CD14-positive monocyte (primary cell): ENCODE data around the gene CAPN9. TPM values are rescaled to one million over a fixed set of nuclear protein-coding genes. Genes with fewer than 3 reads are reported as not detected.

ENCODE experiments used
- DNase-seq, 3 donors: peaks; one replicate each; pipeline ENCODE4 v3.0.0-alpha.2; 2011 to 2022
- H2AFZ ChIP-seq: 2 replicates; pipeline ENCODE4 v1.6.0; 2012; ENCODE audit warnings: mild to moderate bottlenecking, low read depth, low read length, inconsistent platforms; ENCODE audit not compliant: insufficient read depth, poor library complexity, severe bottlenecking
- H3K27ac ChIP-seq, 2 donors: 1 replicate in 1 of 2; 2 replicates in 1 of 2; pipeline ENCODE4 v1.5.1; 2012 to 2013; ENCODE audit warnings: low read length in 2 of 2, control low read depth in 1 of 2, inconsistent platforms in 1 of 2, low read depth in 1 of 2, mild to moderate bottlenecking in 1 of 2
- H3K27me3 ChIP-seq, 2 donors: one replicate each; pipeline versions ENCODE4 v1.6.0 to v1.6.1; 2011 to 2013; ENCODE audit warnings: low read length in 2 of 2; ENCODE audit not compliant: control insufficient read depth in 2 of 2, insufficient read depth in 2 of 2
- H3K36me3 ChIP-seq, 2 donors: replicated peaks in 1 of 2; 1 replicate in 1 of 2; 2 replicates in 1 of 2; pipeline versions ENCODE4 v1.5.1 to v1.6.1; 2012 to 2013; ENCODE audit warnings: low read length in 2 of 2, control low read depth in 1 of 2, inconsistent platforms in 1 of 2, mild to moderate bottlenecking in 1 of 2; ENCODE audit not compliant: insufficient read depth in 2 of 2, control insufficient read depth in 1 of 2
- H3K4me1 ChIP-seq, 2 donors: 1 replicate in 1 of 2; 2 replicates in 1 of 2; pipeline versions ENCODE4 v1.5.1 to v1.6.1; 2012 to 2013; ENCODE audit warnings: low read length in 2 of 2, control low read depth in 1 of 2, inconsistent platforms in 1 of 2, mild to moderate bottlenecking in 1 of 2, moderate library complexity in 1 of 2; ENCODE audit not compliant: insufficient read depth in 2 of 2, control insufficient read depth in 1 of 2
- H3K4me2 ChIP-seq: replicated peaks from 2 replicates; pipeline ENCODE3; 2012; ENCODE audit warnings: low read length, moderate library complexity, mild to moderate bottlenecking; ENCODE audit not compliant: poor library complexity, severe bottlenecking; ENCODE audit errors: extremely low read depth
- H3K4me3 ChIP-seq, 3 experiments: fragments of 200-600 bp in 1 of 3; sonication (generic) in 1 of 3; replicated peaks in 1 of 3; 1 replicate in 2 of 3; 2 replicates in 1 of 3; pipeline ENCODE4 v1.5.1; 2011 to 2013; ENCODE audit warnings: low read length in 3 of 3, mild to moderate bottlenecking in 3 of 3, control low read depth in 2 of 3, low read depth in 2 of 3, inconsistent platforms in 1 of 3, moderate library complexity in 1 of 3
- H3K79me2 ChIP-seq: 2 replicates; pipeline ENCODE4 v1.6.0; 2012; ENCODE audit warnings: mild to moderate bottlenecking, control low read depth, inconsistent platforms, low read length, moderate library complexity; ENCODE audit not compliant: insufficient read depth
- H3K9ac ChIP-seq: 2 replicates; pipeline ENCODE4 v1.6.0; 2017; ENCODE audit warnings: low read length, mild to moderate bottlenecking; ENCODE audit not compliant: insufficient read depth, poor library complexity, severe bottlenecking
- H3K9me3 ChIP-seq, 2 donors: replicated peaks in 1 of 2; 1 replicate in 1 of 2; 2 replicates in 1 of 2; pipeline versions ENCODE4 v1.5.1 to v1.6.1; 2012 to 2013; ENCODE audit warnings: low read length in 2 of 2, control low read depth in 1 of 2; ENCODE audit not compliant: control insufficient read depth in 1 of 2, insufficient read depth in 1 of 2
- H4K20me1 ChIP-seq: 2 replicates; pipeline ENCODE4 v1.6.0; 2012; ENCODE audit warnings: mild to moderate bottlenecking, low read length, control low read depth, moderate library complexity; ENCODE audit not compliant: insufficient read depth
- H3K27ac Mint-ChIP-seq, 7 donors: one replicate each; pipeline ENCODE4 v1.8.0; 2020; ENCODE audit warnings: mild to moderate bottlenecking in 7 of 7, mixed read lengths in 7 of 7, moderate library complexity in 6 of 7, inconsistent platforms in 2 of 7
- H3K27me3 Mint-ChIP-seq, 3 donors: one replicate each; pipeline ENCODE4 v1.8.0; 2021 to 2022; ENCODE audit warnings: low read depth in 3 of 3, mild to moderate bottlenecking in 3 of 3, mixed read lengths in 3 of 3, moderate library complexity in 3 of 3, inconsistent platforms in 1 of 3
- H3K36me3 Mint-ChIP-seq, 2 donors: one replicate each; pipeline ENCODE4 v1.8.0; 2020; ENCODE audit warnings: mixed read lengths in 2 of 2, inconsistent platforms in 1 of 2, mild to moderate bottlenecking in 1 of 2
- H3K4me1 Mint-ChIP-seq: one replicate; pipeline ENCODE4 v1.8.0; 2020; ENCODE audit warnings: mild to moderate bottlenecking, mixed read lengths
- H3K4me3 Mint-ChIP-seq, 2 donors: one replicate each; pipeline ENCODE4 v1.8.0; 2020; ENCODE audit warnings: mild to moderate bottlenecking in 2 of 2, mixed read lengths in 2 of 2, moderate library complexity in 1 of 2
- H3K9me3 Mint-ChIP-seq, 7 donors: one replicate each; pipeline ENCODE4 v1.8.0; 2020 to 2022; ENCODE audit warnings: mixed read lengths in 7 of 7, mild to moderate bottlenecking in 6 of 7, moderate library complexity in 6 of 7, inconsistent platforms in 2 of 7
- CTCF ChIP-seq: fragments of 200-600 bp; IDR thresholded peaks from one replicate; pipeline ENCODE4 v1.8.0; 2022; ENCODE audit warnings: antibody characterized with exemption, mild to moderate bottlenecking
- WGBS: methylation state at CpG from one replicate; pipeline ENCODE4 v1.1.5; 2013; ENCODE audit warnings: missing lambda C conversion rate; ENCODE audit not compliant: insufficient coverage; 5-methylcytosine and 5-hydroxymethylcytosine counted together
- intact Hi-C, 2 donors: fragments of 100-400 bp; cut with micrococcal nuclease; formaldehyde crosslinking; loops; one replicate each; pipeline versions ENCODE4 v1.15.0 to v1.15.1; 2023
- polyA plus RNA-seq, 3 donors: library from polyadenylated mRNA; depleted of rRNA in 1 of 3; unstranded in 2 of 3; stranded (reverse) in 1 of 3; fragments of 300-500 nt in 2 of 3; fragments of >200 nt in 1 of 3; fragmentation: Illumina TruSeq in 2 of 3; gene quantifications; 1 replicate in 2 of 3; 2 replicates in 1 of 3; pipeline ENCODE4 v1.2.3, GENCODE V29; 2012 to 2021

CAPN9 gene
- polyA plus RNA-seq, 3 donors = not detected

GRCh38 chr1:230707732-230708630, 39.2 kb upstream of the CAPN9 start:
- Mint-ChIP-seq H3K4me1 (peaks cover 9% of the 10 kb centered on the region), H3K36me3 (no peaks in the 10 kb centered on the region), H3K27me3 (peaks cover 7 to 21% (median 11%) of the 10 kb centered on the region in 3 donors), H3K4me3 (peak overlapping the region in 1 of 2 donors; percentile 31), H3K9me3 (no peaks in the 10 kb centered on the region), H3K27ac (peak overlapping the region in 1 of 7 donors; percentile 70)
- H3K36me3 ChIP-seq = no peaks in the 10 kb centered on the region
- DNase-seq = no peak
- no peak overlapping the region for H3K4me2 ChIP-seq
- H3K4me1 ChIP-seq = peaks cover 0 to 5% of the 10 kb centered on the region in 2 donors
- H4K20me1 ChIP-seq = no peaks in the 10 kb centered on the region
- intact Hi-C loops = no loop called here
- TF ChIP-seq CTCF = no peak
- no peaks in the 10 kb centered on the region for H3K27me3 ChIP-seq
- WGBS = 37% methylated on average over 22 of the region's 22 CpGs
- H3K79me2 ChIP-seq = no peaks in the 10 kb centered on the region
- no peak overlapping the region for H3K9ac ChIP-seq
- H3K27ac ChIP-seq = no peak overlapping the region
- H3K4me3 ChIP-seq = no peak overlapping the region
- no peaks in the 10 kb centered on the region for H3K9me3 ChIP-seq
- peak overlapping the region; percentile 33 for H2AFZ ChIP-seq

GRCh38 chr1:230708631-230709580, 38.3 kb upstream of the CAPN9 start:
- H4K20me1 ChIP-seq = no peaks in the 10 kb centered on the region
- no peaks in the 10 kb centered on the region for H3K9me3 Mint-ChIP-seq
- no peak for DNase-seq
- H3K4me3 ChIP-seq = no peak overlapping the region
- H3K9me3 ChIP-seq = no peaks in the 10 kb centered on the region
- intact Hi-C loops = no loop called here
- H3K27me3 Mint-ChIP-seq = peaks cover 7 to 21% (median 12%) of the 10 kb centered on the region in 3 donors
- H3K4me1 Mint-ChIP-seq = peaks cover 13% of the 10 kb centered on the region
- no peak overlapping the region for H2AFZ ChIP-seq
- WGBS = 78% methylated on average over 15 of the region's 16 CpGs
- no peaks in the 10 kb centered on the region for H3K27me3 ChIP-seq
- H3K36me3 Mint-ChIP-seq = no peaks in the 10 kb centered on the region
- H3K9ac ChIP-seq = no peak overlapping the region
- no peaks in the 10 kb centered on the region for H3K36me3 ChIP-seq
- no peak overlapping the region for H3K27ac Mint-ChIP-seq
- no peak overlapping the region for H3K27ac ChIP-seq
- H3K4me3 Mint-ChIP-seq = no peak overlapping the region
- peaks cover 0 to 5% of the 10 kb centered on the region in 2 donors for H3K4me1 ChIP-seq
- no peak overlapping the region for H3K4me2 ChIP-seq
- no peak for TF ChIP-seq CTCF
- no peaks in the 10 kb centered on the region for H3K79me2 ChIP-seq
